HG02884 (cell line): ENCODE results near the gene C1orf159.
A peak's percentile ranks its signal among the peaks of the same experiment; 100 is the strongest.

ENCODE experiments used
- ATAC-seq: cut with Tn5 transposase; IDR thresholded peaks from one replicate; pipeline ENCODE4 v1.9.1; 2021; ENCODE audit warnings: mild to moderate bottlenecking, moderate library complexity; ENCODE audit not compliant: unreplicated experiment

C1orf159 gene

DNA sequence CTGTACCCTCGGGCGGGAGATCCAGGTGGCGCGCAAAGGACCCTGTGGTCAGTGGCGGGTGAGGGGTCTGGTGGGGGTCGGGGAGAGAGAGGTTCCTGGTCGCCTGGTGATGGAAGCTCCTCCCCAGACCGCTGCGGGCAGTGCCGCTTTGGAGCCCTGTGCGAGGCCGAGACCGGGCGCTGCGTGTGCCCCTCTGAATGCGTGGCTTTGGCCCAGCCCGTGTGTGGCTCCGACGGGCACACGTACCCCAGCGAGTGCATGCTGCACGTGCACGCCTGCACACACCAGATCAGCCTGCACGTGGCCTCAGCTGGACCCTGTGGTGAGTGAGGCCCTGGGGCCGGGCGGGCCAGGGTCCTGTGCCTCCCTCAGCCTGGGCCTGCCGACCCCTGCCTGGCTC lies 72.5 kb downstream of the C1orf159 start:
- ATAC-seq: no peak

DNA sequence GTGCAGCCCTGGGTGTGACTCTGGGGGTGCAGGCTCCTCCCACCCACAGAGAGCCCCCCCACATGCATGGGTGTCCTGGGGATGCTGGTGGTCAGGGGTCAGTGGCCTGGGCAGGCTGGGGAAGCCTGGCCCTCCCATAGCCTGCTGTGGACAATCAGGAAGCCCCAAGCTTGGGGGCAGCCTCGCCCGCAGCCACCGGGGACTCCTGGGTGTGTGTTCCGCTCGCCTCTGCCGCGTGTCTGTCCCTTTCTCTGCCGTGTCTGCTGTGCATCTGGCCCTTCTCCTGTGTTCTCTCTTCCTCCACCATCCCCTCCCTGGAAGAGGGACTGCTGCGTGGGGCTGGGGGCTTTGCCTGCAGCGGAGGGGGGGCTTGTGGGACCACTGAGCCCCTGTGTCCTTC lies 73.1 kb downstream of the C1orf159 start:
- ATAC-seq: no peak

DNA sequence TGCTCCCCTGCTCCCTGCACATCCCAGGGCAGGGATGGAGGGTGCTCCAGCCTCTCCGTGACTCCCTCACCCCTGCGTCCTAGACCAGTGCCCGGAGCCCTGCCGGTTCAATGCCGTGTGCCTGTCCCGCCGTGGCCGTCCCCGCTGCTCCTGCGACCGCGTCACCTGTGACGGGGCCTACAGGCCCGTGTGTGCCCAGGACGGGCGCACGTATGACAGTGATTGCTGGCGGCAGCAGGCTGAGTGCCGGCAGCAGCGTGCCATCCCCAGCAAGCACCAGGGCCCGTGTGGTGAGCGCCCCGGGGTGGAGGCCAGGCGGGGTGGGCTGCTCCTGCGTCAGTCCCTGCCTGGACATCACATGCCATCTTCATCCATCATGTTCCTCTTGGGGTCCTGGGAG lies 74.0 kb downstream of the C1orf159 start:
- ATAC-seq: no peak

DNA sequence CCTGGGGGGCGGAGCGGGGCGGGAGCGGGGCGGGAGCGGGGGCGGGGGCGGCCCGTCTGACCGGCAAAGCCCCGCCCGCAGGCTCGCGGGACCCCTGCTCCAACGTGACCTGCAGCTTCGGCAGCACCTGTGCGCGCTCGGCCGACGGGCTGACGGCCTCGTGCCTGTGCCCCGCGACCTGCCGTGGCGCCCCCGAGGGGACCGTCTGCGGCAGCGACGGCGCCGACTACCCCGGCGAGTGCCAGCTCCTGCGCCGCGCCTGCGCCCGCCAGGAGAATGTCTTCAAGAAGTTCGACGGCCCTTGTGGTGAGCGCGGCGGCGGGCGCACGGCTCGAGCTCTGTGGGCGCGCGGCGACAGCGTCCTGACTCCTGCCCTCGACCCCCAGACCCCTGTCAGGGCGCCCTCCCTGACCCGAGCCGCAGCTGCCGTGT lies 74.8 kb downstream of the C1orf159 start:
- no peak for ATAC-seq

DNA sequence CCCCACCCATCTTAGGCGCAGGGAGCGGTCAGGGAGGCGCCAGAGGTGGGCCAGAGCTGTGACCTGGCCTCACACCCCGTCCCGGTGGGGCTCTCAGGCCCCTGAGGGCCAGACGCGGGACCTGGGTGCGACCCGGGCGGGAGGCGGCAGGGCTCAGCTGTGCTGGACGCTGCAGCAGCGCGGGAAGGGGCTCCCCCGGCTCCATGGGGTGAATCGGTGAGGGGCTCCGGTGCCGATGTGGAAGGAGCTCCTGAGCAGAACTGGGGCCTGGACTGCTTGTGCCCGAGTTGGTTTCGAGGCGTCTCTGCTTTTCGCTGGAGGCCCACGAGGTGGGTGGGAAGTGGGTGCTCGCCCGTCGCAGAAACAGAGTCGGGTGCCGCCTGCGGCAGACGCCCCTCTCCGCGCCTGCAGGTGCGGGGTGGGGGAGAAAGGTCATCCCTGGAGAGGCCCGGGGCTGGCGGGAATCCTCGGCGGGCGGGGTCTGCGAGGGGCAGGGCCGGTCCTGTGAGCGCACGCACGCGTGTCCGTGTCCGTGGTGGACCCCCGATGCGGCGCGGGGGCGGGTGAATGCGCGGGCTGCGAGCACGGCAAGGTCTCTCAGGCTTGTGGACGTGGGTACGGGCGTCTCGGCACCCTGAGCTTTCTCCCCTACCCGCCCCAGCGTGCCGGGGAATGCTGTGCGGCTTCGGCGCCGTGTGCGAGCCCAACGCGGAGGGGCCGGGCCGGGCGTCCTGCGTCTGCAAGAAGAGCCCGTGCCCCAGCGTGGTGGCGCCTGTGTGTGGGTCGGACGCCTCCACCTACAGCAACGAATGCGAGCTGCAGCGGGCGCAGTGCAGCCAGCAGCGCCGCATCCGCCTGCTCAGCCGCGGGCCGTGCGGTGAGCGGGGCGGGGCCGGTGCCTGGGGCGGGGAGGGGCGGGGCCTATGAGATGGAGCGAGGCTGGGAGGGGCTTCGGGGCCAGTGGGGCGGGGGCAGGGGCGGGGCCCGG lies 75.6 kb downstream of the C1orf159 start:
- ATAC-seq: no peak

DNA sequence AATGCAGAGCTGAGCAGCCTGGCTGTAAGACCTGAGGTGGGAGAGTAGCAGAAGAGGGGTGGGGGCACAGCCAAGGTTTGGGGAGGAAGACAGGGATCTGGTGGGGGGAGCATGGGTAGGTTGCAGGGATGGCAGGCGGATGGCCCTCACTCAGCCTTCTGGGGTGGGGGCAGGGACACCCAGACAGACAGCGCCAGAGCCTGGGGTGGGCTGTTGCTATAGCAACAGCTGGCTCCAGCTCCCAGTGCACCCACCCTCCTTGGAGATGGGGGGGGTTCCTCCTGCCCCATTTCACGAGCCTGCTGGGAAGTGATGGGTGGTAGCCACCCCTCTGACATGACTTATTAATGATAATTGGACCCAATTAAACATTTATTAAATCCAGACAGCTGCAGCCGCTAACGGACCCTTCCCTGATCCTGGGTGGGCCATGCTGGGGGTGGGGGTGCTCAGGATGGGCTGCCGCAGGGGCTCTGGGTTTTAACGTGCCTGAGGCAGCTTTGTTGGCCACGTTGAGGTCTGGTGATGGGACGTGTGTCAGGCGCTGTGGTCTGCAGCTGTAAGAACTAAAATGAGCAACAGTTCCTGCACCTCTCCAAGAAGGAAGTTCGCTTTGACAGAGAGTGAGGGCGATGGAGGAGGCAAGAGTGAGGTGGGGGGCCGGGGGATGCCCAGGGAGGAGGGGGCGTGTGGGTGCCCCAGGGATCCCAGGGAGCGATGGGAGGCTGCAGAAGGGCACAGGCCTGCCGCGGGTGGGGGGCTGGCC lies 76.6 kb downstream of the C1orf159 start:
- no peak for ATAC-seq

DNA sequence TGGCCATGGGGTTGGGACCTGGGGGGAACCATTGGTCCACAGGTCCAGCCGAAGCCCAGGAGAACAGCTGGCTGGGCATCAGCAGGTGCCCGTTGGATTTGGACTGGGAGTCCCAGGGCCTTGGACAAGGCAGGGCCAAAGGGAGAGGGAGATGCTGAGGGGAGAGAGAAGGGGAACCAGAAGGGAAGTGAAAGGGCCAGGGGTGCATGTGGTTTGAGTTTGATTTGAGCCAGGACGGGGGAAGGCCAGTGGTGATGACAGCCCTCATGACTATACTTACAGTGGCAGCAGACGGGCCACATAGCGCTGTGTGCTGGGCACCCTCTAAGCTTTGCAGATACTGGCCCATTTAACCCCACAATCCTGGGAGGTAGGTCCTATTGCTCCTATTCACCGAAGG lies 77.2 kb downstream of the C1orf159 start:
- no peak for ATAC-seq

DNA sequence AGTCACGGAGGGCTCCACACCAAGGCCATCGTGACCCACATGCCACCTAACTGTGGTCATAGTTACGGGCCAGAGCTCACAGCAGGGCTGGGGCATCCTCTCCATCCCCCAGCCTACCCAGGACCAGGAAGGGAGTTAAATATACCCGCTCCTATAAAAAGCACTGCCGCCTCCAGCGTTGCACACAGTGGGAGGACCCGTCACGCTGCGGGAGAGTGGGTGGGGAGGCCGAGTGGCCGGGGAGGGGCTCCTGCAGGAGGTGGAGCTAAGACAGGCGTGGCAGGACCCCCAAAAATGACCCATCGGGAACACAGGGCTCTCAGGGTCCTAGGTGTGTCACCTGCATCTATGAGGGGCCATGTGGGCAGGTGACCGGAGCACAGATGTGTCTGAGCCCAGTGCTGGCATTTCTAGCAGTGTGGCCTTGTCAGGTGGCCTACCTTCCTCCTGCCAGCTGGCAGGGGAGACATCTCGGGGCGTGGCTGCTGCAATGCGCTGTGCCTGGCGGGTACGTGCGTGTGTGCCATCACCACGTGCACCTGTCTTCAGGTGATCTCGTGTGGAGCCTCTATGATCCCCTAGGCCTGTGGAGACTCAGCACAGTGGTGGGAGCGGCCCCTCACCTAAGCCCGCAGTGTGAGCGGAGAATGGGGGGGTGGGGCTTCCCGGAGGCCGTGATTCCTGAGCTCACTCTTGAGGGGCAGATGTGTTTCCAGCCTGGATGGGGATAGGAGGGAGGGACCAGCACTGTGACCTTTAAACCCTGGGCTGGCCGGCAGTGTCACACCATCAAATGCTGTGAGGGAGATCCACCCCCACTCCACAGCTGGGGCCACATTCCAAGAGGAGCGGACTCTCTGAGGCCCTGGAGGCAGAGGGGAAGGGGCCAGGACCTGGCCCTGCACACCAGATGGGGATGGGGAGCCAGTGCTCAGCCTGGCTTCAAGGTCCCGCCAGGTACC lies 78.2 kb downstream of the C1orf159 start:
- no peak for ATAC-seq

DNA sequence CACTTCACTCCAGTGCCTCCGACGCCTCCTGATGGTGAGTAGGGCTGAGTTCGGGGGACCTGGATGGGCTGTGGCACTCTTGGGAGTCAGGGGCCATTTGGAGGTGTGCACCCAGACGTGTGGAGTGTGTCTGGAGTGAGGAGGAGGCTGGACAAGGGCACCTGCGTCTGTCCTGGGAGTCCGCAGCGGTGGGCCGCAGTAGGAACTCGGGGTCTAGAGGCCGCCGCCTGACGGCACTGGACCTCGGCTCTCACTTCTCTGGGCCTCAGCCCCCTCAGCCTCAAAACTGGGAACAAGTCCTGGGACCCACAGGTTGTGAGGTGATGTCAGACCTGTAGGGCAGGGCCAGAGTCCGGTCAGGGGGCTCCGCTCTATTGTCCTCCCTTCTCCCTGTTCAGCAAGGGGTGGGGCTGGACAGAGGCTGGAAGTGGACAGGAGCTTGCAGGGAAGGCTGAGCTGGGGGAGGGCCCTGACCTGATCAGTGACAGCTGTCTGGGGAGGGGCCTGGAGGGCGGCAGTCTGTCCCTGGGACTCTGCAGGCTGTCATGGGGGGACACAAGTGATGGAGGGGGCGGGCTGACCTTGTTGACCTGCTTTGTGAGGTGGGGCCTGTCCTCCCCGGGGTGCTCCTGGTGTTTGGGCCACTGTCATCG lies 80.5 kb downstream of the C1orf159 start:
- ATAC-seq: no peak

DNA sequence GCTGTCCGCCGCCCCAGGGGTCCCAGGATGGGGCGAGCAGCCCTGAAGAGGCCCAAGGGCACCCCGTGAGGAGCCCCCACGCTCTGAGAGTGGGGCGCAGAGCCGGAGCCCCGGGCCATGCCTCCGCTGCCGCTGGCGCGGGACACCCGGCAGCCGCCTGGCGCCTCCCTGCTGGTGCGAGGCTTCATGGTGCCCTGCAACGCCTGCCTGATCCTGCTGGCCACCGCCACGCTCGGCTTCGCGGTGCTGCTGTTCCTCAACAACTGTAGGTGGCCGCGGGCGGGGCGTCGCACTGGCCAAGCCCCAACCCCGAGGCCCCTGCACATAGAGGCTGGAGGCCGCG lies 81.5 kb downstream of the C1orf159 start:
- ATAC-seq: no peak

DNA sequence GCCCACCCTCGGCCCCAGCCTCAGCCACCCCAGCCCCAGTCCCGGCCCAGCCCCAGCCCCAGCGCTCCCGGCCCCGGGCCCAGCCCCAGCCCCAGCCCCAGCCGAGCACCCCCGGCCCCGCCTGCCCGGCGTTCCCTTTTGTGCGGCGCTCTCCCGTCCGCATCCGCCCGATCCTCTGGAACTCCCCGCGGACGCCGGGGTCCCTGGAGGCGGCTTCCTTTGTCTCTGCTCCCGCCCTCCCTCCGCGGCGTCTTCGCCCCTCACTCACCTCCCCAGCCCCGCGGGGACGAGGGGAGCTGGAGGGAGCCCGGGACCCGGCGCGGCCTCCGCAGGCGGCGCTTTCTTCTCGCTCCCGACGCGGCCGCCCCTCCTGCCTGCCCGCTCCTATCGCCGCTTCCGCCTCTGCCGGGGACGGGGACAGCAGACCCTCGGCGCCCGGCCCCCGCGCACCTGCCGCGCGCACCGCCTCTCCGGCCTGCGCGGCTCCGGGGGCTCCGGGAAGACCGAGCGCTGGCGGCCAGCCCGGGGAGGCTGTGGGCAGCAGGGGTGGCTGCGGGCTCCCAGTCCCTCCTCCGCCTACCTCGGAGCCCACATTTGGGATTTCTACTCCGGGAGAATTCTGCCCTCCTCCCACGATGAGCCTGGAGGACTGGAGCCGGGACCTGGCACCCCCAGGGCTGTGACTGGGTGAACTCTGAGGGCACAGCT lies 82.0 kb downstream of the C1orf159 start:
- no peak for ATAC-seq

DNA sequence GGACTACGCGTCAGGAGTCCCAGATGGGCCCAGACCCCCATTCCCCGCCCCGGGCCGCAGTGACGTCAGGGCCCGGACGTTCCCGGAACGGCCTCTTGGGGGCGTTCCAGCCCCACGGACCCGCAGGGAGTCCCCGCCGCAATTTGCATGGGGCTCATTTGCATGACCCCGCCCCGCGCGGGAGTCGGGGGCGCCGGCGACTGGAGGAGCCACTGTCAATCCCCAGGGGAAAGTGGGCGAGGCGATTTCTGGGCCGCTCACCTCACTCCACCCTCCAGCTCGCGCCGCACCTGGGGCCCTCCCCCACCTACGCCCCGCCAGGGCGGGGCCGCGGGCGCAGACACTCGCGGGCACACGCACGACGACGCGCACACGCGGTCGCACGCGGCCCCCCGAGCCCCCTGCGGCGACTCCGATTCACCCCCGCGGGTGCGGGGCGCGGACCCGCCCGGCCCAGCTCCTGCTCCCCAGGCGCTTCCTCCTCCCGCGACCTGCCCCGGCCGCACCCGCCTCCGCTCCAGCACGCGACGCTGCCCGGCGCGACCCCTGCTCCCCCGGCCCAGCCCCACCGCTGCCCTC lies 82.8 kb downstream of the C1orf159 start:
- peak; percentile 82 for ATAC-seq

DNA sequence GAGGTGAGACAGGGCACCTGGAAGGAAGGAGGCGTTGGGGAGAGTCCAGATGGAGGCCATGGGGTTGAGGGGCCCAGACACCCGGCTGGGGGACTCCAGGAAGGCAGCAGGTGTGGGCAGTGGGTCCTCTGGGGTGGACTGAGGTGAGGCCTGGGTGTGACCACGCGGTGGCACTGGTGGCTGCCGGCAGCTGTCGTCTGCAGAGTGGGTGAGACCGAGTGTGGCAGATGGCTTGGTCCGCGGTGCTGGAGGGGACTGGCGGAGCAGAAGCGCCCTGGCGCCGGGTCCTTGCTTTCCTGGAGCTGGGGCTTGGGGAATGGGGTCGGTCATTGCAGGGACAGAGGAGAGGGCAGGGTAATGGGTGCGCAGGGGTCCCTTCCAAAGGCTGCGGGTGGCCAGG lies 83.5 kb downstream of the C1orf159 start:
- no peak for ATAC-seq
